IPS DF 6.9 (cell line): ENCODE results near the gene SMIM3.
"Not testable (repeated sequence)": the region's sequence is repeated elsewhere in the genome, so short reads cannot be mapped to it uniquely, and the experiment has no call there.

Experiments used
- DNase-seq: peaks from one replicate; pipeline ENCODE4 v3.0.0-alpha.2; 2013; ENCODE audit warnings: low read depth, low spot score
- H3K27ac ChIP-seq: one replicate; pipeline ENCODE4 v1.5.1; 2013; ENCODE audit warnings: low read length, control low read depth
- H3K27me3 ChIP-seq: 2 replicates; pipeline ENCODE4 v1.6.1; 2013; ENCODE audit warnings: mild to moderate bottlenecking, low read length; ENCODE audit not compliant: control insufficient read depth, insufficient read depth
- H3K36me3 ChIP-seq: 2 replicates; pipeline ENCODE4 v1.6.1; 2013; ENCODE audit warnings: low read length; ENCODE audit not compliant: control insufficient read depth, insufficient read depth
- H3K4me1 ChIP-seq: 2 replicates; pipeline ENCODE4 v1.6.1; 2013; ENCODE audit warnings: low read length; ENCODE audit not compliant: control insufficient read depth, insufficient read depth
- H3K4me3 ChIP-seq: 2 replicates; pipeline ENCODE4 v1.5.1; 2013; ENCODE audit warnings: mild to moderate bottlenecking, low read length
- H3K9me3 ChIP-seq: 2 replicates; pipeline ENCODE4 v1.6.1; 2013; ENCODE audit warnings: low read length, inconsistent platforms; ENCODE audit not compliant: control insufficient read depth, insufficient read depth
- WGBS: extraction: QIAGEN DNeasy Blood & Tissue Kit; methylation state at CpG from one replicate; pipeline ENCODE4 v1.1.7; 2013; ENCODE audit warnings: mixed read lengths, missing lambda C conversion rate; ENCODE audit not compliant: insufficient read length, insufficient coverage; 5-methylcytosine and 5-hydroxymethylcytosine counted together

Gene SMIM3

DNA sequence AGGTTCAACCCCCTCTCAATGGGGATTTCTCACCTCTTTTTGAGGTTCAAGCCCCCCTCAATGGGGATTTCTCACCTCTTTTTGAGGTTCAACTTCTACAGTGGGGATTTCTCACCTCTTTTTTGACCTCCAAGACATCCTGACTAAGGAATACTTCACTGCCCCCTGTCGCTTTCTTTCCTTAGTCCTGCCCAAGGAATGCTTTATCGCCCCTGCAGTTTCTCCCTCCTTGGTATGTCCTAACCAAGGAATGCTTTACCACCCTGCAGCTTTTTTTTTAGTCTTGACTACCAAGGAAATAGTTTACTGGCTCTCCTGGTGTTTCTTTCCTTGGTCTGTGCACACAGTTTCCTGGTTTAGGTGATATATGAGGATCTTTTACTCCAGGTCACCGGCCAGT lies 58.1 kb downstream of the SMIM3 start:
- no peaks in the 10 kb centered on the region for H3K4me1 ChIP-seq
- no peaks in the 10 kb centered on the region for H3K27me3 ChIP-seq
- no CpG with 5 or more reads among the region's 3 CpGs for WGBS
- no peaks in the 10 kb centered on the region for H3K36me3 ChIP-seq
- no peak overlapping the region for H3K4me3 ChIP-seq
- no peak overlapping the region for H3K27ac ChIP-seq
- H3K9me3 ChIP-seq = no peaks in the 10 kb centered on the region
- no peak for DNase-seq

DNA sequence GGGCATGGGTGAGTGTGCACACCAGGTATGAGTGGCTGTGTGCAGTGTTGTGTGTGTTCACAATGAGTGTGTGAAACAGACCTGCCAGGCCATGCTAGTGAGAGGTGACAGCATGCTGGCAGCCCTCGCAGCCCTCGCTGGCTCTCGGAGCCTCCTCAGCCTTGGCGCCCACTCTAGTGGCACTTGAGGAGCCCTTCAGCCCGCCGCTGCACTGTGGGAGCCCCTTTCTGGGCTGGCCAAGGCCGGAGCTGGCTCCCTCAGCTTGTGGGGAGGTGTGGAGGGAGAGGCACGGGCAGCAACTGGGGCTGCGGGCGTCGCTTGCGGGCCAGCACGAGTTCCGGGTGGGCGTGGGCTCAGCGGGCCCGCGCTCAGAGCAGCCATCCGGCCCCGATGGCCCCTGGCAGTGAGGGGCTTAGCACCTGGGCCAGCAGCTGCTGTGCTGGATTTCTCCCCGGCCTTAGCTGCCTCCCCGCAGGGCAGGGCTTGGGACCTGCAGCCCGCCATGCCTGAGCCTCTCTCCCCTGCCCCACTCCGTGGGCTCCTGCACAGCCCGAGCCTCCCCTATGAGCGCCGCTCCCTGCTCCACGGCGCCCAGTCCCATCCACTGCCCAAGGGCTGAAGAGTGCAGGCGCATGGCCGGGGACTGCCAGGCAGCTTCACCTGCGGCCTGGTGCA lies 66.8 kb downstream of the SMIM3 start:
- not testable (repeated sequence) for DNase-seq, H3K27ac ChIP-seq, H3K27me3 ChIP-seq, H3K4me1 ChIP-seq, H3K9me3 ChIP-seq, H3K36me3 ChIP-seq, H3K4me3 ChIP-seq
- no CpG with 5 or more reads among the region's 32 CpGs for WGBS

DNA sequence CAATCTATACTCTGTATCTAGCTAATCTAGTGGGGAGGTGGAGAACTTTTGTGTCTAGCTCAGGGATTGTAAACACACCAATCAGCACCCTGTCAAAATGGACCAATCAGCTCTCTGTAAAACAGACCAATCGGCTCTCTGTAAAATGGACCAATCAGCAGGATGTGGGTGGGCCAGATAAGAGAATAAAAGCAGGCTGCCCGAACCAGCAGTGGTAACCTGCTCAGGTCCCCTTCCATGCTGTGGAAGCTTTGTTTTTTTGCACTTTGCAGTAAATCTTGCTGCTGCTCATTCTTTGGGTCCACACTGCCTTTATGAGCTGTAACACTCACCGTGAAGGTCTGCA lies 67.7 kb downstream of the SMIM3 start, which contains the start of gene IRGM:
TSS of gene IRGM (plus strand) at position 214 of the 346 bp plus-strand sequence. CDS start 1,603 bp downstream, outside the sequence.
- H3K4me3 ChIP-seq, H3K36me3 ChIP-seq, H3K27me3 ChIP-seq, H3K4me1 ChIP-seq, H3K9me3 ChIP-seq, DNase-seq, H3K27ac ChIP-seq: not testable (repeated sequence)
- WGBS = no CpG with 5 or more reads among the region's 3 CpGs
